ENCODE measurements around the gene MRE11.
"Not testable (repeated sequence)": the region's sequence is repeated elsewhere in the genome, so short reads cannot be mapped to it uniquely, and the experiment has no call there.

Gene MRE11

DNA sequence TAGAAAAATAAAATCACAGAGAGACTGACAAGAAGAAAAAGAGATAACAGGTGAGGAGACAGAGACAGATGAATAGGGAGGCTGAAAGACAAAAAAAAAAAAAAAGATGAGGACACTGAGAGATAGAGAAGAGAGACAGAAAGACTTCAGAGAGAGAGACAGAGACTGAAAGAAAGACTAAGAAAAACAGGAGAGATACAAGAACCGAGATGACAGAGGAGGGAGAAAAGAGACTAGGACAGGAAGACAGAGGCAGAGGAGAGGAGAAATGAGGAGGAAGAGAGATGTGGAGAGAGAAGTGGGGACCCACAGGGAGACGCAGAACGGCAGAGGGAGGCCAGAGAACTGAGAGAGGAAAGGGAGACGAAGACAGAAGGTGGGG lies 93.2 kb downstream of the MRE11 start:
- in situ Hi-C loops (cut with HindIII; ENCODE audit: low sequenced_read_pairs): no loop called here
- peak overlapping the region; percentile 46 for H3K4me3 ChIP-seq (ENCODE audit: low read depth, low read length)
- no peak for DNase-seq (ENCODE audit: low read depth)
- TF ChIP-seq, protein P1, sequence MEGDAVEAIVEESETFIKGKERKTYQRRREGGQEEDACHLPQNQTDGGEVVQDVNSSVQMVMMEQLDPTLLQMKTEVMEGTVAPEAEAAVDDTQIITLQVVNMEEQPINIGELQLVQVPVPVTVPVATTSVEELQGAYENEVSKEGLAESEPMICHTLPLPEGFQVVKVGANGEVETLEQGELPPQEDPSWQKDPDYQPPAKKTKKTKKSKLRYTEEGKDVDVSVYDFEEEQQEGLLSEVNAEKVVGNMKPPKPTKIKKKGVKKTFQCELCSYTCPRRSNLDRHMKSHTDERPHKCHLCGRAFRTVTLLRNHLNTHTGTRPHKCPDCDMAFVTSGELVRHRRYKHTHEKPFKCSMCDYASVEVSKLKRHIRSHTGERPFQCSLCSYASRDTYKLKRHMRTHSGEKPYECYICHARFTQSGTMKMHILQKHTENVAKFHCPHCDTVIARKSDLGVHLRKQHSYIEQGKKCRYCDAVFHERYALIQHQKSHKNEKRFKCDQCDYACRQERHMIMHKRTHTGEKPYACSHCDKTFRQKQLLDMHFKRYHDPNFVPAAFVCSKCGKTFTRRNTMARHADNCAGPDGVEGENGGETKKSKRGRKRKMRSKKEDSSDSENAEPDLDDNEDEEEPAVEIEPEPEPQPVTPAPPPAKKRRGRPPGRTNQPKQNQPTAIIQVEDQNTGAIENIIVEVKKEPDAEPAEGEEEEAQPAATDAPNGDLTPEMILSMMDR (IDR thresholded peaks at IDR 0.05; ENCODE audit: low read depth, low read length, missing control alignments): no peak

- DNase-seq (ENCODE audit: low read depth): no peak
- TF ChIP-seq, protein P1 (IDR thresholded peaks at IDR 0.05; ENCODE audit: low read depth, low read length, missing control alignments): no peak
- in situ Hi-C loops (cut with HindIII; ENCODE audit: low sequenced_read_pairs): no loop called here
- H3K4me3 ChIP-seq (ENCODE audit: low read depth, low read length): no peak overlapping the region
Observed at GRCh38 chr11:94400050-94400449, 93.6 kb downstream of the MRE11 start.

DNA sequence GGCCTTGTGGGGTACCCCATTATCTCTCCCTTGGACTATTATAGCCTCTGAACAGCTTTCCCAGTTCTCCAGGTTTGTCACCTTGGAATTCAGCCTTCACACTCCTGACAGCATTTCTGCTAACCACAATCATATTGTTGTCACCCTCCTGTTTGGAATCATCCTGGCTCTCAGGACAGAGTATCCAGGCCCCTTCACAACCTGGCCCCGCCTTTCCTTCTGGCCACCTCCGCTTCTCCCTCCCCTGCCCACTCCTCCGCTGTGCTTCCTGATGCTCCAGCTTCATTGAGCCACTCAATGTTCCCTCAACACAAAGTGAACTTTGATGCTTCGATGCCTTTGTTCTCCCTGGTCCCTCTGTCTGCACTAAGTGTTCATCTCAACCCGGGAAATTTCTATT lies 95.5 kb downstream of the MRE11 start:
- TF ChIP-seq, protein P1 (IDR thresholded peaks at IDR 0.05; ENCODE audit: low read depth, low read length, missing control alignments): no peak
- in situ Hi-C loops (cut with HindIII; ENCODE audit: low sequenced_read_pairs): no loop called here
- no peak for DNase-seq (ENCODE audit: low read depth)
- H3K4me3 ChIP-seq (ENCODE audit: low read depth, low read length): no peak overlapping the region

DNA sequence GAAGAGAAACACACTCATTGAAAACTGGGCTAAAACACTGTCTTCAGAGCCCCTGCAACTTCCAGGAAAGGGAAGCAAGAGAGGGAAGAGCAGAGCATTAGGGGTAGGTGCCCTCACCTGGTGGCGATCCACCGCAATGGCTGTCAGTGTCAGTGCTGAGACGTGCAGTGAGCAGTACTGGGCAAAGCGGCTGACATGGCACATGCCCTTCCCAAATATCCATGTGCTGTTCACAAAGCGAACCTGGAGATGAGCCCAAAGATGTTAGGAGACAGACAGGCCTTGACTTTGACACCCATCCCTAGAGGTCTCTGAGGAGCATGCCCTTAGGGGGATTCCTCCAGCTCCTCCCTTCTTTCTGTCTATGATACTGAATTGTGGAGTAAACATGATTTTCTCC lies 97.4 kb downstream of the MRE11 start:
- in situ Hi-C loops (cut with HindIII; ENCODE audit: low sequenced_read_pairs): no loop called here
- TF ChIP-seq, protein P1 (IDR thresholded peaks at IDR 0.05; ENCODE audit: low read depth, low read length, missing control alignments): no peak
- H3K4me3 ChIP-seq (ENCODE audit: low read depth, low read length): no peak overlapping the region

DNA sequence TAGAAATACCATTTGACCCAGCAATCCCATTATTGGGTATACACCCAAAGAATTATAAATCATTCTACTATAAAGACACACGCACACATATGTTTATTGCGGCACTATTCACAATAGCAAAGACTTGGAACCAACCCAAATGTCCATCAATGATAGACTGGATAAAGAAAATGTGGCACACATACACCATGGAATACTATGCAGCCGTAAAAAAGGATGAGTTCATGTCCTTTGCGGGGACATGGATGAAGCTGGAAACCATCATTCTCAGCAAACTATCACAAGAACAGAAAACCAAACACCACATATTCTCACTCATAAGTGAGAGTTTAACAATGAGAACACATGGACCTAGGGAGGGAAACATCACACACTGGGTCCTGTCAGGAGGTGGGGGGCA lies 101.7 kb downstream of the MRE11 start:
- H3K4me3 ChIP-seq (ENCODE audit: low read depth, low read length); DNase-seq (ENCODE audit: low read depth); in situ Hi-C loops (cut with HindIII; ENCODE audit: low sequenced_read_pairs): not testable (repeated sequence)

More for the DNA sequence above, 97.4 kb downstream of the MRE11 start:
- DNase-seq (ENCODE audit: low read depth): no peak

DNA sequence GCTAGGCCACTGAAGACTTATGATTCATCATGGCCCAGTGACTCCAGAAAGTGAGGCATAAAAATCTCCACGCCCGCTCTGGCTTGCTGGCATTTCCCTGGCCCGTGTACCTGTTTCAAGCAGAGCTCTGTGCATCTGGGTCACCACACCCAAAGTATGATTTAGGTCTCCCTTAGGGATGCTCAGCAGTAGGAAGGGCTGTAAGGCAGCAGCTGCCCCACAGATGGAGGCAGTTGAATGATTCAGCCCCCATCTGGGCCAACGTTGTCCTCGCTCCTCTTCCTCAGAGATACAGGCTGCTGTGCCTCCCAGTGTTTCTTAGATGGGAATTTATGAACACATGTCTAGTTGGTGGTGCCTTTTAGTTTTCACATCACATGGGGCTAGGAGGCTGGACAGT lies 114.0 kb downstream of the MRE11 start:
- in situ Hi-C loops (cut with HindIII; ENCODE audit: low sequenced_read_pairs): no loop called here
- H3K4me3 ChIP-seq (ENCODE audit: low read depth, low read length): no peak overlapping the region
- no peak for DNase-seq (ENCODE audit: low read depth)
- TF ChIP-seq, protein P1 (IDR thresholded peaks at IDR 0.05; ENCODE audit: low read depth, low read length, missing control alignments): no peak

DNA sequence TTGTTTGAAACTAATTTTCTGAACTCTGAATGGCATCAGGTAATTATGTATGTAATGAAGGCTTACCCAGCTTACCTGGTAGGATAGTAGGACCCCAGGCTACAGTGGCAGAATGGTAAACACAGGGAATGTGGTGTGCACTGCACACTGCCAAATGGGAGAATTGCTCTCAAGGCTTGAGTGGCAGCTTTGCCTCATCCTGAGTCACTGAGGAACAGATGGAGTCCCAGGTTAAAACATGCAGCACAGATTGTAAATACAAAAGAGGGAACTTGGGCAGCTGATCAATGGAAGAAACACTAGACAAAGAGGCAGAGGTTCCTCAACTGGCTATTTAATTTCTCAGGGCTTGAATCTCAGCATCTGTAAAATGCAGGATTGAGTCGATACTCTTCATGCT lies 116.8 kb downstream of the MRE11 start:
- in situ Hi-C loops (cut with HindIII; ENCODE audit: low sequenced_read_pairs): no loop called here

DNA sequence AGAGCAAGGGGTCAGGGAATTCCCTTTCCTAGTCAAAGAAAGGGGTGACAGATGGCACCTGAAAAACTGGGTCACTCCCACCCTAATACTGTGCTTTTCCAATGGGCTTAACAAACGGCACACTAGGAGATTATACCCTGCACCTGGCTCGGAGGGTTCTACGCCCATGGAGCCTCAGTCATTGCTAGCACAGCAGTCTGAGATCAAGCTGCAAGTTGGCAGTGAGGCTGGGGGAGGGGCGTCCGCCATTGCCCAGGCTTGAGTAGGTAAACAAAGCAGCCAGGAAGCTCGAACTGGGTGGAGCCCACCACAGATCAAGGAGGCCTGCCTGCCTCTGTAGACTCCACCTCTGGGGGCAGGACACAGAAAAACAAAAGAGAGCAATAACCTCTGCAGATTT lies 123.1 kb downstream of the MRE11 start:
- DNase-seq (ENCODE audit: low read depth); H3K4me3 ChIP-seq (ENCODE audit: low read depth, low read length); in situ Hi-C loops (cut with HindIII; ENCODE audit: low sequenced_read_pairs): not testable (repeated sequence)

More for the DNA sequence above, 116.8 kb downstream of the MRE11 start:
- TF ChIP-seq, protein P1 (IDR thresholded peaks at IDR 0.05; ENCODE audit: low read depth, low read length, missing control alignments): no peak
- DNase-seq (ENCODE audit: low read depth): no peak
- no peak overlapping the region for H3K4me3 ChIP-seq (ENCODE audit: low read depth, low read length)
